SK-N-MC (cell line): ENCODE measurements around the gene MTCP1.

Experiments
- EZH2 ChIP-seq: fragments of 200-600 bp; sonication (generic); IDR thresholded peaks from one replicate; pipeline ENCODE4 v1.6.1; 2017; ENCODE audit warnings: antibody characterized with exemption
- POLR2AphosphoS5 ChIP-seq: IDR thresholded peaks from 2 replicates; pipeline ENCODE4 v1.6.1; 2012; ENCODE audit warnings: mild to moderate bottlenecking, low read depth, low read length, borderline replicate concordance

- TF ChIP-seq POLR2AphosphoS5 (no peak), EZH2 (no peak)
Observed at GRCh38 chrX:155054255-155054654, 16.7 kb downstream of the MTCP1 start.
